Esophagus (tissue), 2 donors: ENCODE data around the gene RRP36. TPM values are rescaled to one million over a fixed set of nuclear protein-coding genes. Genes with fewer than 3 reads are reported as not detected.

ENCODE experiments used
- H3K27ac ChIP-seq, 2 donors: one replicate each; pipeline ENCODE4 v1.5.1; 2013; ENCODE audit warnings: low read depth in 2 of 2, mild to moderate bottlenecking in 2 of 2, inconsistent platforms in 1 of 2, low read length in 1 of 2, moderate library complexity in 1 of 2
- H3K27me3 ChIP-seq, 2 donors: one replicate each; pipeline ENCODE4 v1.6.1; 2013; ENCODE audit warnings: low read length in 2 of 2, control low read depth in 1 of 2, mild to moderate bottlenecking in 1 of 2; ENCODE audit not compliant: insufficient read depth in 2 of 2, control insufficient read depth in 1 of 2
- H3K36me3 ChIP-seq, 2 donors: one replicate each; pipeline ENCODE4 v1.6.1; 2013; ENCODE audit warnings: low read length in 1 of 2; ENCODE audit not compliant: control insufficient read depth in 2 of 2, insufficient read depth in 2 of 2
- H3K4me1 ChIP-seq, 2 donors: one replicate each; pipeline ENCODE4 v1.6.1; 2013; ENCODE audit warnings: low read length in 1 of 2; ENCODE audit not compliant: control insufficient read depth in 2 of 2, insufficient read depth in 2 of 2
- H3K4me3 ChIP-seq, 2 donors: one replicate each; pipeline ENCODE4 v1.5.1; 2013; ENCODE audit warnings: low read length in 2 of 2, mild to moderate bottlenecking in 2 of 2, low read depth in 1 of 2, moderate library complexity in 1 of 2
- H3K9me3 ChIP-seq, 2 donors: one replicate each; pipeline ENCODE4 v1.6.1; 2013; ENCODE audit warnings: mild to moderate bottlenecking in 2 of 2, low read depth in 1 of 2, low read length in 1 of 2, moderate library complexity in 1 of 2; ENCODE audit not compliant: control insufficient read depth in 2 of 2, insufficient read depth in 1 of 2
- WGBS, 2 donors: extraction: QIAGEN DNeasy Blood & Tissue Kit; methylation state at CpG; one replicate each; pipeline ENCODE4 v1.1.7; 2013; 5-methylcytosine and 5-hydroxymethylcytosine counted together
- polyA plus RNA-seq, 2 donors: library from polyadenylated mRNA; stranded (reverse); fragments of 200-250 nt; gene quantifications; one replicate each; pipeline ENCODE4 v1.2.3, GENCODE V29; 2013
- donor health status: healthy with polysubstance abuse.
- donor health status: Bipolar disorder and iron deficiency.

RRP36 gene, protein sequence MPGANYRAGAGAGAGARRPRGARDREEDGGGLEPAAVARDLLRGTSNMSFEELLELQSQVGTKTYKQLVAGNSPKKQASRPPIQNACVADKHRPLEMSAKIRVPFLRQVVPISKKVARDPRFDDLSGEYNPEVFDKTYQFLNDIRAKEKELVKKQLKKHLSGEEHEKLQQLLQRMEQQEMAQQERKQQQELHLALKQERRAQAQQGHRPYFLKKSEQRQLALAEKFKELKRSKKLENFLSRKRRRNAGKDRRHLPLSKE
- polyA plus RNA-seq, result 10 to 100 TPM; 18.4 to 40.3 TPM

GRCh38 chr6:43021270-43022047 is at the start of gene RRP36:
Gene RRP36 (plus strand): TSS chr6:43021623. CDS start chr6:43021655, 32 bp downstream.
- peaks cover 7 to 32% of the 10 kb centered on the region in 2 donors for H3K36me3 ChIP-seq
- H3K4me1 ChIP-seq, result peaks cover 4 to 8% of the 10 kb centered on the region in 2 donors

GRCh38 chr6:42971746-42972327 is 49.6 kb upstream of the RRP36 start:
- H3K4me3 ChIP-seq, result no peak overlapping the region
- no peak overlapping the region for H3K27ac ChIP-seq
- no peaks in the 10 kb centered on the region for H3K27me3 ChIP-seq
- H3K9me3 ChIP-seq, result no peaks in the 10 kb centered on the region
- WGBS, 2 donors, result 85 to 91% methylated on average over 3 of the region's 3 CpGs
- peaks cover 12 to 20% of the 10 kb centered on the region in 2 donors for H3K36me3 ChIP-seq
- peaks cover 0 to 7% of the 10 kb centered on the region in 2 donors for H3K4me1 ChIP-seq

More at GRCh38 chr6:43021270-43022047, at the start of gene RRP36:
- Histone ChIP-seq H3K4me3 (peak within 1 kb of the TSS; percentile 92 to 94), H3K27ac (peak within 1 kb of the TSS; percentile 90 to 94), H3K9me3 (no peaks in the 10 kb centered on the region), H3K27me3 (no peaks in the 10 kb centered on the region)
- 1% methylated on average over 34 to 56 of the region's 56 CpGs for WGBS, 2 donors

DNA sequence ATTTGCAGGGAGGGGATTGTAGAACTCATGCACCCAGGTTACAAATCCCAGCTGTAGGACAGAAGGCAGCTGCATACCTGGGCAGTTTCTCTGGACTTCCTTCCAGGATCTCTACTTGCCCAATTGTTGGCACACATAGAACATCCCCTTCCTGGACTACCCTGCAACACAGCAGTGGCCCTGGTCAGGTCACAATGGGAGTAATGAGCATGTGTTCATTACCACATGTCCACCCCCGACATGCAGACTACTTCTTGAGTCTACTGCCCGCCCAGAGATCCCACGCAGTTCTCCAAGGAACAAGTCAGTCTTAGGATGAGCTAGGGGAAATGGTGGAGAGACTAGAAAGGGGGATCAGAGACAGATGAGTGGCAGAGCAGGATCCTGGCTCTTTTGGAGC is 47.5 kb upstream of the RRP36 start:
- Histone ChIP-seq H3K9me3 (no peaks in the 10 kb centered on the region), H3K4me3 (no peak overlapping the region), H3K27me3 (no peaks in the 10 kb centered on the region), H3K4me1 (peaks cover 0 to 7% of the 10 kb centered on the region in 2 donors), H3K36me3 (peaks cover 4 to 6% of the 10 kb centered on the region in 2 donors), H3K27ac (no peak overlapping the region)
- 86 to 92% methylated on average over 3 of the region's 3 CpGs for WGBS, 2 donors

- Histone ChIP-seq H3K9me3 (no peaks in the 10 kb centered on the region), H3K4me1 (peaks cover 0 to 11% of the 10 kb centered on the region in 2 donors), H3K27ac (no peak overlapping the region), H3K4me3 (no peak overlapping the region), H3K36me3 (no peaks in the 10 kb centered on the region), H3K27me3 (no peaks in the 10 kb centered on the region)
- 62 to 63% methylated on average over 5 of the region's 5 CpGs for WGBS, 2 donors
Observed at GRCh38 chr6:42974919-42975505, 46.4 kb upstream of the RRP36 start.

DNA sequence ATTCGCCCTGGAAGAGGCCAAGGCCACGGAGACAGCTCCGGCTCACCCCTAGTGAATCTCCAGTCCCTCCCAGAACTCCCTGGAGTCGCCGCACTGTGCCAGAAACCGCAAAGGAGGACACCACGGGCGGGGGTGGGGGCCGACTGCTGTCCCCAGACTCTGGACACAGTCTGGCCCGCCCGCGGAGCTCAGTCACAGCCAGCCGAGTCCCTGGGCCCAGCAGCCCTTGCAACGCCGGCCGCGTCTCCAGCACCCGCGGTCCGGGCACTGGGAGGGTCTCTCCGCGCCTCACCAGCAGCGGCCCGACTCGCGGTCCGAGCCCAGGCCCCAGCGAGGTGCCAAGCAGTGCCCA is 43.0 kb upstream of the RRP36 start:
- Histone ChIP-seq H3K9me3 (no peaks in the 10 kb centered on the region), H3K36me3 (no peaks in the 10 kb centered on the region), H3K27me3 (no peaks in the 10 kb centered on the region), H3K4me3 (peak overlapping the region; percentile 71 to 97), H3K4me1 (peaks cover 0 to 10% of the 10 kb centered on the region in 2 donors), H3K27ac (peak overlapping the region; percentile 87 to 90)
- 0% methylated on average over 28 of the region's 28 CpGs for WGBS, 2 donors

GRCh38 chr6:42978839-42979522 is 42.4 kb upstream of the RRP36 start, which contains the start of gene PEX6:
Gene PEX6 (minus strand): TSS chr6:42979181. CDS start chr6:42979150, 31 bp downstream.
- Histone ChIP-seq H3K36me3 (no peaks in the 10 kb centered on the region), H3K27me3 (no peaks in the 10 kb centered on the region), H3K27ac (peak within 1 kb of the TSS; percentile 87 to 90), H3K4me3 (peak within 1 kb of the TSS; percentile 71 to 97), H3K4me1 (peaks cover 3 to 12% of the 10 kb centered on the region in 2 donors), H3K9me3 (no peaks in the 10 kb centered on the region)
- whole genome bisulfite sequencing, 2 donors, result 0% methylated on average over 48 to 59 of the region's 59 CpGs

DNA sequence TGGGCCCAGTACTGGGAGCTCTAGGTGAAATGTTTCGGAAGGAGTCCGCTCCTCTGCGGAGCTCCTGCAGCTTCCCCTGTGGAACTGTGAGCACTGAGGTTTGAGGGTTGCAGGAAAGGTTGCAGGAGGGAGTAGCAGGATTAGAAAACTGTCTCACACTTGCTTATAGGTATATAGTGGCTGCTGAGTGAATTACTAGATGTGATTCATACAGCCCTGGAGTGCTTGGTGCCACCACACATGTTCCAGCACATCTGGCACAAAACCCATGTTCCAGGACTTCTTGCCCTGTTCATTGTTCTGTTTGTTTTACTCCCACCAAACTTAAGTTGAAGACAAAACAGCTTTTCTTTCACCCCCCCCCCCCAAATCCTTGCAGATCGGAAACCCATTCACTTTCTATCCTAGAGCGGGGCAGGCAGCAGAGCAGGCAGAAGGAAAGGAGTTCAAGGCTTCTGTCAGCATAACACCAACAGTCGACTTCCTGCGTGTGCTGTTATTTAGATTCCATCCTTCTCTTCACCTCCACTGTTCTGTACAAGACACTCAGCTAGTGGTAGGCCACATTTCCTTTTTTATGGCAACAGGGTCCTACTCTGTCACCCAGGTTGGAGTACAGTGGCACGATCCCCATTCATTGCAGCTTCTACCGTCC is 41.8 kb upstream of the RRP36 start:
- Histone ChIP-seq H3K4me1 (peaks cover 3 to 11% of the 10 kb centered on the region in 2 donors), H3K27me3 (no peaks in the 10 kb centered on the region), H3K4me3 (peak overlapping the region; percentile 71 to 97), H3K9me3 (no peaks in the 10 kb centered on the region), H3K27ac (peak overlapping the region; percentile 87 to 90), H3K36me3 (no peaks in the 10 kb centered on the region)
- 37 to 43% methylated on average over 9 of the region's 9 CpGs for WGBS, 2 donors

GRCh38 chr6:42981836-42982235 is 39.6 kb upstream of the RRP36 start:
- no peak overlapping the region for H3K27ac ChIP-seq
- no peaks in the 10 kb centered on the region for H3K9me3 ChIP-seq
- H3K4me3 ChIP-seq, result no peak overlapping the region
- WGBS, 2 donors, result 87 to 89% methylated on average over 5 of the region's 5 CpGs
- no peaks in the 10 kb centered on the region for H3K27me3 ChIP-seq
- H3K4me1 ChIP-seq, result peaks cover 3 to 21% of the 10 kb centered on the region in 2 donors
- H3K36me3 ChIP-seq, result no peaks in the 10 kb centered on the region
